Astrocyte (in vitro differentiated cells and primary cell): ENCODE results near the gene NKIRAS2.

ENCODE experiments used
- EZH2 ChIP-seq: IDR thresholded peaks from 2 replicates; pipeline ENCODE4 v1.6.1; 2012; ENCODE audit warnings: mild to moderate bottlenecking, low read length, inconsistent platforms; ENCODE audit not compliant: insufficient read depth
- TF ChIP-seq, protein P1 (sequence below): IDR thresholded peaks from 2 replicates; pipeline ENCODE4 v1.5.1; 2011; ENCODE audit warnings: low read depth, mild to moderate bottlenecking, inconsistent platforms, low read length, moderate library complexity; ENCODE audit not compliant: insufficient read depth

DNA sequence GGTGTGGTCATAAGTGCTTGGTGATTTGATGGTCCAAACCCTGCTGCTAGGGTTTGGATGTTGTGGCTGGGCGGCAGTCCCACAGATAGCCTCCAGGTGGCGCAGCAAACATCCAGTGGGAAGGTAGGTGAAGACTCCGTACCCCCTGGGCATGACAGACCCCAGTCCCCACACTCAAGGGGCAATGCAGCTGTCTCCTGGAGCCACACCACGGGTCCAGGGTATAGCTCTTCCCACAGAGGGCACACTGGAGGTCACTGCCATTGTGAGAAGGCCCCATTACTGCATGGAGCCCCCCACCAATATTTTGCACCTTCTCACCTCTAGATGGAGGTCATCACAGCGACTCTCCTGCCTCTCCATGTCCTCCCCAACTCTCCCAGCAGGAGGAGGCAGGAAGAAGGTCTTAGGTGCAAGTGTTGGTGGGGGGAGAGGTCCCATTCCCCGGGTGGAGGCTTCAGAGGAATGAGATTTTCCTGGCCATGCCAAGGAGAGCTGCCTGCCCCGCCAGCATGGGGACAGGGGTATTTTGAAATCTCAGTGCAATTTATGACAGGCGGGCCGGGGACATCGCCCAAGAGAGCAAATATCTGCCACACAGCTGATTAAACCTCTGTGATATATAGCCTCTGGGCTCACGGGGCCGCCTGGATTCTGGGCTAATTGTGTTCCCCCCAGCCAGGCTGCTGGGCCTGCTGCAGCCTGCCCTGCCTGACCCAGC, 47.6 kb downstream of the NKIRAS2 start:
- TF ChIP-seq, protein P1, sequence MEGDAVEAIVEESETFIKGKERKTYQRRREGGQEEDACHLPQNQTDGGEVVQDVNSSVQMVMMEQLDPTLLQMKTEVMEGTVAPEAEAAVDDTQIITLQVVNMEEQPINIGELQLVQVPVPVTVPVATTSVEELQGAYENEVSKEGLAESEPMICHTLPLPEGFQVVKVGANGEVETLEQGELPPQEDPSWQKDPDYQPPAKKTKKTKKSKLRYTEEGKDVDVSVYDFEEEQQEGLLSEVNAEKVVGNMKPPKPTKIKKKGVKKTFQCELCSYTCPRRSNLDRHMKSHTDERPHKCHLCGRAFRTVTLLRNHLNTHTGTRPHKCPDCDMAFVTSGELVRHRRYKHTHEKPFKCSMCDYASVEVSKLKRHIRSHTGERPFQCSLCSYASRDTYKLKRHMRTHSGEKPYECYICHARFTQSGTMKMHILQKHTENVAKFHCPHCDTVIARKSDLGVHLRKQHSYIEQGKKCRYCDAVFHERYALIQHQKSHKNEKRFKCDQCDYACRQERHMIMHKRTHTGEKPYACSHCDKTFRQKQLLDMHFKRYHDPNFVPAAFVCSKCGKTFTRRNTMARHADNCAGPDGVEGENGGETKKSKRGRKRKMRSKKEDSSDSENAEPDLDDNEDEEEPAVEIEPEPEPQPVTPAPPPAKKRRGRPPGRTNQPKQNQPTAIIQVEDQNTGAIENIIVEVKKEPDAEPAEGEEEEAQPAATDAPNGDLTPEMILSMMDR, result peak; percentile 81
- TF ChIP-seq EZH2, result no peak
